KBM-7 (cell line): ENCODE data around the gene MRPS35.

Source experiments
- DNase-seq: peaks from one replicate; pipeline ENCODE4 v3.0.0-alpha.2; 2015
- in situ Hi-C: fragments of 300-500 bp; cut with MboI; formaldehyde crosslinking; loops from 2 replicates; pipeline ENCODE4 v1.14.3; 2020; ENCODE audit warnings: low sequenced_read_pairs, low pct_unique_long_range_greater_than_20kb, mixed read lengths

Gene MRPS35

DNA sequence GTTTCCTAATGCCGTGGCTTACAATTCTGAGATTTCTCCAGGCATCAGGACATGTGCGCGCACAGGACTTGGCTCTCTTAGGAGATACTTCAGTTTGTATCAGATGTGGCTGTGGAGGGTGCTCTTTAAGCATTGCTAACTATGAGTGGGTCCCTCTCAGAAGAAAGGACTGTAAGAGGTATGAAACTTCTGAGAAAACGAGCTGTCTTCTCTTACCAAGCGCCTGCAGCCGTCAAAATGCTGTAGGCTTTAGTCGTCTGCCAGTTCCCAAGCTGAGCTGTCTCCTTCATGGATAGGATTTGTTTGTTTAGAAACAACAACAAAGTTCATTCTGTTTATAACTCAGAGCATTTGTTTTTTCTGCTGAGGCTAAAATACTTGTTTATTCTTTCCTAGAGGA is 85.5 kb downstream of the MRPS35 start:
- DNase-seq = no peak
- in situ Hi-C loops = no loop called here

DNA sequence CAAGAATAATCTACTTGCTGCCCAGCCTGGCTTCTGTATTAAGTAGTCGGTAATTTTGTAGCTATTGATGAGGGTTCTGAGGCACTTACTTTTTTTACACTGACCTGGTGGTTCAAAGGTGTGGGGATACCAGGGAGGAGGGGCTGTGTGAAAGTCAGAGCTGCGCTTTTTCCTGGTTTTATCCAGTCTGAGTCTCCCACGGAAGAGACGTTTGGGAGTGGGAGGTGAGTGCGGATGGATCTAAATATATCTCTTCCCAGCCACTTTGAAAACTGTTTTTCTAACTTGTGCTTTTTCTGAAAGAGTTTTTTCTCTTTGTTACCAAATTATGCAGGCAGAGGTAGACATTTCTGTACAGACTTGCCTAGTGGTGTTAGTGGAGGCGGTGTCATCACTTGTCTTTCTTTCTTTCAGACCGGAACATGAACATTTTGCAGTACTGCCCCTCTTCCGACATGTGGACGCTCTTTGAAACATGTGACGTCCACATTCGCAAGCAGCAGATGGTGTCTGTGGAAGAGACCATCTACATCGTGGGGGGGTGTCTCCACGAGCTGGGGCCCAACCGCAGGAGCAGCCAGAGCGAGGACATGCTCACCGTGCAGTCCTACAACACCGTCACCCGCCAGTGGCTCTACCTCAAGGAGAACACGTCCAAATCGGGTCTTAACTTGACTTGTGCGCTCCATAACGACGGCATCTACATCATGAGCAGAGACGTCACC is 86.8 kb downstream of the MRPS35 start:
- no peak for DNase-seq
- in situ Hi-C loops = no loop called here

DNA sequence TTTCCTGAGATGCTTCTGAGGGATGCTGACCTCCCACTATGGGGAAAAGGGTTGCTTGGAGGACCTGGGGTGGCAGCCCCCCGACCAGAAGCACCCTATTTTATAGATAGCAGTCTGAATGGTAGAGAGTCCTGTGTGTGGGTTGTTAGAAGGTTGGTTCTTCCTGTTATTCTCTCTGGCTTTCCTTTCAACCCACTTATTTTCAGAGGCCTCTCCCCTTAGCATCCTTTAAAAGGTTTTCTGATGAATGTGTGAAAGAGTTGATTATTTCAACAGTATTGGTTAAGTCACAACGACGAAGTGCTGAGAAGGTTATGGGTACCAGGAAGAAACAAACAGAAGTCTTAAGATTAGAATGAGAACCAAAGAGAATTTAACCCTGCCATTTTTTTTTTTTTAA is 90.2 kb downstream of the MRPS35 start:
- in situ Hi-C loops = no loop called here

DNA sequence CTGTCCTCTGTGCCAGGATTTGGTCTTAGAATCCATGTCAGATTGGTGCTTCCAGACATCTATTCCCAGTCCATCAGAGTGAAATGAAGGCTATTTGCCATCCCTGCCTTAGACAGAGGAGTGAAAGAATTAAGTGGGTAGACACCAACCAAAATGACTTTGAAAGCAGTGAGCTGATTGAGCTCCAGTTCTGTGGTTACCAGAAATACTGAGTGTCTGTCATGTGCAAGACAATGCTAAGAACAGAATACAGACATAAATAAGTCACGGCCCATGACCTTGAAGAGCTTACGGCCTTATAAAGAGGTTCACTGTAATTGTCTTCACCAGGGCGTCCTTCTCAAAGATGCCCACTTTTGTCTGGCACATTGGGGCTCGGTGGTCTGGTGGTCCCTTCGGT is 91.0 kb downstream of the MRPS35 start:
- in situ Hi-C loops = no loop called here
- no peak for DNase-seq

More for the DNA sequence above, 90.2 kb downstream of the MRPS35 start:
- no peak for DNase-seq

- in situ Hi-C loops = no loop called here
Measured at GRCh38 chr12:27802511-27802910, 91.9 kb downstream of the MRPS35 start.

GRCh38 chr12:27802936-27803335 is 92.3 kb downstream of the MRPS35 start:
- no peak for DNase-seq
- in situ Hi-C loops = no loop called here

More at GRCh38 chr12:27802511-27802910, 91.9 kb downstream of the MRPS35 start:
- no peak for DNase-seq

GRCh38 chr12:27805238-27805637 is 94.6 kb downstream of the MRPS35 start:
- in situ Hi-C loops = no loop called here
- no peak for DNase-seq
